Prostate gland (tissue), 2 donors: ENCODE results near the gene INTS14. TPM values are rescaled to one million over a fixed set of nuclear protein-coding genes. Genes with fewer than 3 reads are reported as not detected.

Source experiments
- DNase-seq: peaks from one replicate; pipeline ENCODE4 v3.0.0-alpha.2; 2019; ENCODE audit warnings: low spot score
- H3K27ac ChIP-seq, 2 donors: fragments of 200-600 bp; sonication (generic); 2 replicates each; pipeline ENCODE4 v1.5.1; 2017 to 2019
- H3K27me3 ChIP-seq: fragments of 200-600 bp; sonication (generic); replicated peaks from 2 replicates; pipeline ENCODE4 v1.5.1; 2019; ENCODE audit not compliant: insufficient read depth
- H3K36me3 ChIP-seq, 2 donors: fragments of 200-600 bp; sonication (generic); 1 replicate in 1 of 2; 2 replicates in 1 of 2; pipeline versions ENCODE4 v1.5.1 to v1.8.1; 2017 to 2019
- H3K4me1 ChIP-seq: fragments of 200-600 bp; sonication (generic); replicated peaks from 2 replicates; pipeline ENCODE4 v1.5.1; 2019
- H3K4me3 ChIP-seq, 2 donors: fragments of 200-600 bp; sonication (generic); 2 replicates each; pipeline ENCODE4 v1.5.1; 2017 to 2019
- H3K9me3 ChIP-seq: fragments of 200-600 bp; sonication (generic); 2 replicates; pipeline ENCODE4 v1.5.1; 2017
- POLR2A ChIP-seq: fragments of 450-650 bp; IDR thresholded peaks from one replicate; pipeline ENCODE4 v1.6.1; 2016; ENCODE audit warnings: antibody characterized with exemption, mild to moderate bottlenecking
- POLR2AphosphoS5 ChIP-seq: sonication (generic); formaldehyde crosslinking; IDR thresholded peaks from one replicate; pipeline ENCODE4 v1.6.1; 2017; ENCODE audit warnings: antibody characterized with exemption
- WGBS: methylation state at CpG from one replicate; pipeline ENCODE4 v1.1.5; 2018; 5-methylcytosine and 5-hydroxymethylcytosine counted together
- intact Hi-C: fragments of 100-400 bp; cut with DNase I; formaldehyde crosslinking; loops from one replicate; pipeline ENCODE4 v1.14.2; 2022
- total RNA-seq, 2 donors: library from RNA; depleted of rRNA; stranded (reverse); fragments of >200 nt; gene quantifications; one replicate each; pipeline ENCODE4 v1.1.0, GENCODE V29; 2016
- TF ChIP-seq, protein P1 (sequence below), 4 experiments: fragments of 200-600 bp in 2 of 4; fragments of 450-650 bp in 2 of 4; sonication (generic) in 2 of 4; IDR thresholded peaks; 1 replicate in 3 of 4; 2 replicates in 1 of 4; pipeline ENCODE4 v1.5.1; 2016 to 2019; ENCODE audit warnings: antibody characterized with exemption in 4 of 4, mild to moderate bottlenecking in 2 of 4, moderate library complexity in 2 of 4

INTS14 gene
- total RNA-seq, 2 donors from 2014 or later = 39.4 to 55.2 TPM

DNA sequence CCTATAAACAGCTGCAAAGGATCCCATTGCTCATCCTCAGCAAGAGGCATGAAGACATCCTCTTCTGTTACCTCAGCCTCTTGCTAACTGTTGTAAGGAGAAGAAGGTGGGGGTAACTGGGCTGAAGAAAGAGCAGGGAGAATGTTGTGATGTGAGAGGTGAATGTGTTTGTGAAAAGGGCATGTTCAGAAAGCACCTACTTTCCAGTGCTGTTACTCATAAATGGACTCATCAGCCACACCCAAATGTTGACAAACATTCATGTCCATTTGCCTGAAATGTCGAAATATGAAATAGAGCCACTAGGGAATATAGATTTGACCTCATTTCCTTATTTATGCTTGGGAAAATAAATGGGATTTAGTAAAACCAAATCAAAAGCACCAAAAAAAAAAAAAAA is 23.4 kb upstream of the INTS14 start:
- 100% methylated on average over 1 of the region's 1 CpG for WGBS
- H3K4me3 ChIP-seq = no peak overlapping the region
- intact Hi-C loops = loop anchor here (10.0 kb wide), 1 partner anchor 200 kb away; no protein-coding TSS in a partner anchor
- H3K36me3 ChIP-seq = no peaks in the 10 kb centered on the region
- peaks cover 3% of the 10 kb centered on the region for H3K4me1 ChIP-seq
- H3K27ac ChIP-seq = no peak overlapping the region
- no peak for TF ChIP-seq POLR2A
- TF ChIP-seq, protein P1, sequence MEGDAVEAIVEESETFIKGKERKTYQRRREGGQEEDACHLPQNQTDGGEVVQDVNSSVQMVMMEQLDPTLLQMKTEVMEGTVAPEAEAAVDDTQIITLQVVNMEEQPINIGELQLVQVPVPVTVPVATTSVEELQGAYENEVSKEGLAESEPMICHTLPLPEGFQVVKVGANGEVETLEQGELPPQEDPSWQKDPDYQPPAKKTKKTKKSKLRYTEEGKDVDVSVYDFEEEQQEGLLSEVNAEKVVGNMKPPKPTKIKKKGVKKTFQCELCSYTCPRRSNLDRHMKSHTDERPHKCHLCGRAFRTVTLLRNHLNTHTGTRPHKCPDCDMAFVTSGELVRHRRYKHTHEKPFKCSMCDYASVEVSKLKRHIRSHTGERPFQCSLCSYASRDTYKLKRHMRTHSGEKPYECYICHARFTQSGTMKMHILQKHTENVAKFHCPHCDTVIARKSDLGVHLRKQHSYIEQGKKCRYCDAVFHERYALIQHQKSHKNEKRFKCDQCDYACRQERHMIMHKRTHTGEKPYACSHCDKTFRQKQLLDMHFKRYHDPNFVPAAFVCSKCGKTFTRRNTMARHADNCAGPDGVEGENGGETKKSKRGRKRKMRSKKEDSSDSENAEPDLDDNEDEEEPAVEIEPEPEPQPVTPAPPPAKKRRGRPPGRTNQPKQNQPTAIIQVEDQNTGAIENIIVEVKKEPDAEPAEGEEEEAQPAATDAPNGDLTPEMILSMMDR (IDR thresholded peaks at IDR 0.05) = no peak
- no peak for TF ChIP-seq POLR2AphosphoS5
- no peaks in the 10 kb centered on the region for H3K9me3 ChIP-seq
- DNase-seq = no peak
- no peaks in the 10 kb centered on the region for H3K27me3 ChIP-seq

DNA sequence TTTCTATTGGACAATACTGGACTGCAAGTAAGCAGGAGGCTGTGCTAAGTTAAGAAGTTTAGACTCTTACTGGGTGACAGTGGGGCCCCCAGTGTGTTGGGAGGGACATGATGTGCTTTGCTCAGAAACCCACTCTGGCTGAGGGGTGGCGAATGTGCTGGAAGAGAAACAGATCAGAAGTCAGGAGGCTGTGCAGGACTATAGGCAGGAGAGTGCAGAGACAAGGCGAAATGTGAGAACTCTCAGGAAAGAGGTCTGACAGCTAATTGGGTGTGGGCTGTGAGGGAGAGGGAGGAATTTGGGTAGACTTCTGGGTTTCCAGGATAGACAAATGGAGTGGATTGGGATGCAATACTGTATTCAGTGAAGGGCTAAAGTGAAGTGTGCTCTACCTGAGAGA is 22.8 kb upstream of the INTS14 start:
- Histone ChIP-seq H3K36me3 (no peaks in the 10 kb centered on the region), H3K4me3 (no peak overlapping the region), H3K27ac (no peak overlapping the region), H3K27me3 (no peaks in the 10 kb centered on the region), H3K4me1 (peaks cover 3% of the 10 kb centered on the region), H3K9me3 (no peaks in the 10 kb centered on the region)
- no peak for TF ChIP-seq POLR2AphosphoS5
- TF ChIP-seq, protein P1 (IDR thresholded peaks at IDR 0.05) = no peak
- no peak for TF ChIP-seq POLR2A
- 73% methylated on average over 2 of the region's 2 CpGs for WGBS
- DNase-seq = no peak
- intact Hi-C loops = loop anchor here (10.0 kb wide), 1 partner anchor 201 kb away; no protein-coding TSS in a partner anchor

DNA sequence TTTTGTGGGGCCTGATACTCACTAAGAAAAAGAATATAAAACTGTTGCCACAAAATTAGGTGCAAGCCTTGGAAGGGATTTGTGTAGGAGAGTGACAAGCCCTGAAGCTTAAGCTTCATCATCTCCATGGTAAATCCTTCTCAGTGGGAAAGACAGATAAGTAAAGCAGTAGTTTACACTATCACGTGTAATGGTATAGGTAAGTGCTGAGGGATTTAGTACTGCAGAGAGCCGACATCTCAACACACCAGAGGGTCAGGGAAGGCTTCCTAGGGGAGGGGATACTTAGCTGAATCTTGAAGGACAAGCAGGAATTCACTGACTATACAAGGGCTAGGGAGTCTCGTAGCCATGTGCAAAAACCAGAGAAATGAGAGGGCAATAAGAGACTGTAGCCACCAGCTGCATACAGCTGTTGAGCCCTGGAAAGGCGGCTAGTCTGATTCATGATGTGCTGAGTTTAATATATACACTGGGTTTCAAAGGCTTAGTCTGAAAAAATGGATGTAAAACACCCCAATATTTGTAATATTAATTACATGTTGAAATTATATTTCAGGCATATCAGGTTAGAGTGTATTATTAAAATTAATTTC is 21.9 kb upstream of the INTS14 start:
- H3K9me3 ChIP-seq = no peaks in the 10 kb centered on the region
- 75% methylated on average over 4 of the region's 4 CpGs for WGBS
- H3K27me3 ChIP-seq = no peaks in the 10 kb centered on the region
- no peaks in the 10 kb centered on the region for H3K36me3 ChIP-seq
- TF ChIP-seq, protein P1 (IDR thresholded peaks at IDR 0.05) = no peak
- TF ChIP-seq POLR2A = no peak
- TF ChIP-seq POLR2AphosphoS5 = no peak
- H3K27ac ChIP-seq = no peak overlapping the region
- intact Hi-C loops = loop anchor here (10.0 kb wide), 1 partner anchor 202 kb away; no protein-coding TSS in a partner anchor
- no peak overlapping the region for H3K4me3 ChIP-seq
- DNase-seq = no peak
- H3K4me1 ChIP-seq = no peaks in the 10 kb centered on the region

DNA sequence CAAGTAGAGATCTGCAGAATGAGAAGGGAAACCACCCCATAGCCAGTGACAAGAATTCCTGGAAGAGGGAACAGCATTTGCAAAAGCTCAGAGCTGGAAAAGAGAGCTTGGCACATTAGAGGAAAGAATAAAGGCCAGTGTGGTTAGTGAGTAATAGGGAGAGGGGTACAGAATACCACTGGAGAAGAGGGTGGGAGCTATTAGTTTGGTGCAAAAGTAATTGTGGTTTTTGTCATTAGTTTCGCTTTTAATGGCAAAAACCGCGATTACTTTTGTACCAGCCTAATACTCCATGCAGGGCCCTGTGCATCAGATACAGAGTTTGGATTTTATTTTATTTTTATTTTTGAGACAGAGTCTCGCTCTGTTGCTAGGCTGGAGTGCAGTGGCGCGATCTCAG is 20.6 kb upstream of the INTS14 start:
- H3K9me3 ChIP-seq = no peaks in the 10 kb centered on the region
- intact Hi-C loops = loop anchor here (10.0 kb wide), 1 partner anchor 203 kb away; no protein-coding TSS in a partner anchor
- no peaks in the 10 kb centered on the region for H3K36me3 ChIP-seq
- no peak overlapping the region for H3K27ac ChIP-seq
- H3K4me3 ChIP-seq = no peak overlapping the region
- TF ChIP-seq, protein P1 (IDR thresholded peaks at IDR 0.05) = no peak
- TF ChIP-seq POLR2A (no peak), POLR2AphosphoS5 (no peak)
- H3K27me3 ChIP-seq = no peaks in the 10 kb centered on the region
- no peaks in the 10 kb centered on the region for H3K4me1 ChIP-seq
- WGBS = 99% methylated on average over 6 of the region's 6 CpGs
- no peak for DNase-seq

DNA sequence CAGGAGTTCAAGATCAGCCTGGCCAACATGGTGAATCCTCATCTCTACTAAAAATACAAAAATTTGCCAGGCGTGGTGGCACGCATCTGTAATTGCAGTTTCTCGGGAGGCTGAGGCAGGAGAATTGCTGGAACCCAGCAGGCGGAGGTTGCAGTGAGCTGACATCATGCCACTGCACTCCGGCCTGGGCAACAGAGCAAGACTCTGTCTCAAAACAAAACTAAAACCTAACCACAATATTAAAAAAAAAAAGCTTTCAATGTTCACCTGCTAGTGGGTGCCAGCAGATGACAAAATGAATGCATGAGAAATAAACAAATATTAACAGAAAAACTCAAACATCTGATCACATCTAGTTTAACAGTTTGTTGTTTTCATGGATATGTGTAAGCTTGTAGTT is 19.8 kb upstream of the INTS14 start:
- no peak for DNase-seq
- Histone ChIP-seq H3K4me1 (no peaks in the 10 kb centered on the region), H3K9me3 (no peaks in the 10 kb centered on the region), H3K4me3 (no peak overlapping the region), H3K27me3 (no peaks in the 10 kb centered on the region), H3K27ac (no peak overlapping the region), H3K36me3 (no peaks in the 10 kb centered on the region)
- intact Hi-C loops = loop anchor here (10.0 kb wide), 1 partner anchor 204 kb away; no protein-coding TSS in a partner anchor
- TF ChIP-seq POLR2AphosphoS5 (no peak), POLR2A (no peak)
- TF ChIP-seq, protein P1 (IDR thresholded peaks at IDR 0.05) = no peak
- WGBS = 94% methylated on average over 5 of the region's 5 CpGs
